HG02870 (cell line): ENCODE results near the gene RARA.

Experiments used
- ATAC-seq: cut with Tn5 transposase; IDR thresholded peaks from one replicate; pipeline ENCODE4 v1.9.1; 2021; ENCODE audit warnings: mild to moderate bottlenecking, moderate library complexity; ENCODE audit not compliant: unreplicated experiment

The RARA gene

DNA sequence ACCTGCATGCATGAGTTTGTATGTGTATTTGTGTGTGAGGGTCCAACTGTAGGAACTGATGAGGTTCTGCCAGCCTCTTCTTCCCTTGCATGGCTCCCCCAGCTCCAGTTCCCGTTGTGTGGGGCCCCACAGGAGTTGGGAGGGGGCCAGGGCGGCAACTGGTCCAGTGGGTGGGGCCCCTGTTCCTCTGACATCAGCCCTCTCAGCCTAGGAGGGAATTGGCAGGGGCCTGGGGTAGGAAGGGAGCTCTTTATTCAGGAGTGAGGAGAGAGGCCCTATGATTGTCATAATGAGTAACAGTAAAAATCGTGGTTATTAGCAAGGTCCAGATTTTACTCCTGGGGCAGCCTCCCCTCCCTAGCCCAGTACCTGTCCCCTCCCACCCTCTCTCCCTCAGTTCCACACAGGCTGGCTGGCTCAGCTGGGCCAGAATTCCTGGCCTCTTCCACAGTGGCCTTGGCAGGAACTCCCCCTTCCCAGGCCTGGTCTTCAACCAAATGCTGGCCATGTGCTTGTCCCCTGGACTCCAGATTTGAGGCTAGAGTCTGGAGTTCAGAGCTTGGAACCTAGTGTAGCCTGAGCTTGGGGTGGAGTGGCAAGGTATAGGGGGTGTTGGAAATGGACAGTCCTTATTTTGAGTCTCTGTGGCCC lies 18.9 kb downstream of the RARA start:
- ATAC-seq: no peak

DNA sequence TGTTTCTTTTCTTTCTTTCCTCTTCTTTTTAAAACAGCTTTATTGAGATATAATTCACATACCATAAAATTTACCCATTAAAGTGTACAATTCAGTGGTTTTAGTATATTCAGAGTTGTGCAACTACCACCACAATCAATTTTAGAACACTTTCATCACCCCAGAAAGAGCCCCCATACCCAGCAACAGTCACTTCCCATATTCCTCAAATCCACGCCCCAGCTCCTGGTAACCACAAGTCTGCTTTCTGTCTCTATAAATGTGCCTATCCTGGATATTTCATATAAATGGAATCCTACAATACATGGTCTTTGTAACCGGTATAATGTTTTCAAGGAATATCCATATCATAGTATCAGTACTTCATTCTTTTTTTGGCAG lies 19.4 kb downstream of the RARA start:
- ATAC-seq: no peak

DNA sequence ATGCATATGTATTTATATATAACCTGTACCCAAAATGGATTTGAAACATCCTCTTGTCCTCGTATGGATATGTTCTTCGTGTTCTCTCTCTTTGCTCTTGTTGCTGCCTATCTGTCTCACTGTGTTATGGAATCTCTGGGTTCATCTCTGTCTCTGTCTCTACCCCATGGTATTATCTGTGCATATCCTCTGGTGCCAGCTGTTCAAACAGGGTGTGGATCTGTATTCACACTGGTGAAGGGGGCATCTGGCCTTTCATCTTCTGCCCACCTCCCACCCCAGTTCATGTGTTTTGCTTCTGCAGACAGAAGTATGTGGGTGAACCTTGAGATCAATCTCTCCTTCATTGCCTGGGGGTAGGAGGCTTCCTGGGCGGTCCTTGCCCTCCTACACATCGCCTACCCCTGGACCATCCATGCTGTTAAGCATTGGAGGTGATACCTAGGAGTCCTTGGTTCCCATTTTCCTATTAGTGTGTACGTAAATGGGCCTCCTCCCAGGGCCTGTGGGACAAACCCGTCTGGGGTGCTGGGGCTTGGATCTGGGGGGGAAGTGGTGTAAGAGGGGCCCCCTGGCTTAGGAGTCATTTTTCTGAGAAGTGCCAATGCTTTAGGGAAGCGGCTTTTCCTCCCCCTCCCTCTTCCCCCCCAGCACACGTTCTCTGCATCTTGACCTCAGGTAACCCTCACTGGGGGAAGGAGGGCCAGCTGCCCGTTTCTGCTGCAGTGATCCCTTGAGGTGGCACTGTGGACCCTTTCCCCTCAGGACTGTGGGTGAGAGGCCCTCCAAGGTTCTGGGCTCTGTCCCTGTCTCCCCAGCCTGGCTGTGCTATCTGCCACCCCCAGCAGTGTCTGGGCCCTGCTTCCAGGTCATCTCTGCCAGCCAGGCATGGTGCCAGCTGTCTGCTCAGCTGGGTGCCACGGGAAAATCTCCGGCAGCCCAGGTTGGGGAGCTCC lies 21.1 kb downstream of the RARA start:
- no peak for ATAC-seq

DNA sequence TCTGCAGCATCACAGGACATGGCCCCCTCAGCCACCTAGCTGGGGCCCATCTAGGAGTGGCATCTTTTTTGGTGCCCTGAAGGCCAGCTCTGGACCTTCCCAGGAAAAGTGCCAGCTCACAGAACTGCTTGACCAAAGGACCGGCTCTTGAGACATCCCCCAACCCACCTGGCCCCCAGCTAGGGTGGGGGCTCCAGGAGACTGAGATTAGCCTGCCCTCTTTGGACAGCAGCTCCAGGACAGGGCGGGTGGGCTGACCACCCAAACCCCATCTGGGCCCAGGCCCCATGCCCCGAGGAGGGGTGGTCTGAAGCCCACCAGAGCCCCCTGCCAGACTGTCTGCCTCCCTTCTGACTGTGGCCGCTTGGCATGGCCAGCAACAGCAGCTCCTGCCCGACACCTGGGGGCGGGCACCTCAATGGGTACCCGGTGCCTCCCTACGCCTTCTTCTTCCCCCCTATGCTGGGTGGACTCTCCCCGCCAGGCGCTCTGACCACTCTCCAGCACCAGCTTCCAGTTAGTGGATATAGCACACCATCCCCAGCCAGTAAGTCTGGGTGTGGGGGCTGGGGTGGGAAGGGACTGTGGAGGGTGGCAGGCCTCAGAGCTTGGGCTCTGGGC lies 22.0 kb downstream of the RARA start:
- ATAC-seq: no peak

DNA sequence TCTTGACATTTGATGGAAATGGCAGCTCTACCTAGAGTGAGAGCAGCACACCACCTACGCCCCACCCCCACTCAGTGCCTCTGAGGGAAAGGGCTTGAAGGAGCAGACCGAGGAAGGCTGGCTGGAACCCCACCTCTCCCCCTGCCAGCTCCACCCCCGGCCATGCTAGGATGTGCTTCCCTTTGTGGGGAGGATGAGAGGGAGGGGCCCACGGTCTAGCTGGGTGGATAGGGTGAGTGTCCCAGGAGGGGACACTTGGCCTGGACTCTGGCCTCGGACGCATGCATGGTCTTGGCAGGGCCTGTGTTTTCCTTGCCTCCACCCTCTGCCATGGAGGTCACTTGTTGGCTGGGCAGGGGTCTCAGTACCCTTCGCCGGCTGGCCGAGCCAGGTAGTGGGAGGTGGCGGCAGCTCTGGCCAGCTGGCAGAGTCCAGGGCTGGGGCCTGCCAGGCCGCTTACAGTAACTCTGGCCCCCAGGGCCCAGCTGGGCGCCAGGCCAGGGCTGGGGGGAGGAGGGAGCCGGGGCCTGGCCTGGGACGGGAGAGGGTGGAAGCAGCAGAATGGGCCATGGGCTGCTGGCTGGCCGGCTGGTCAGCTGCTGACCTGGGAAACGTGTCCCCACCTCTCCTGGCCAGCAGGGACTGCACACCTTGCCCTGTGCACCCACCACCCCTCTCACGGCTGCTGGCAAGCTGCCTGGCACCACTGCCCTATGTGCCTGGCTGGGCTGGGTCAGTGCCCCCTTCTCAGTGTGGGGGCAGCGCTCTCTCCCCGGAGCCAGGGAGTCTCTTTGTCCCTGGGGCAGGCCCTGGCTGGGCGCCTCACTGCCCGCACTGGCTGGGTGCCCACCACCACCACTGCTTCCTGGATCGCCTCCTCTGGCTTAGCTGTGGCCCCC lies 23.0 kb downstream of the RARA start:
- ATAC-seq: no peak

DNA sequence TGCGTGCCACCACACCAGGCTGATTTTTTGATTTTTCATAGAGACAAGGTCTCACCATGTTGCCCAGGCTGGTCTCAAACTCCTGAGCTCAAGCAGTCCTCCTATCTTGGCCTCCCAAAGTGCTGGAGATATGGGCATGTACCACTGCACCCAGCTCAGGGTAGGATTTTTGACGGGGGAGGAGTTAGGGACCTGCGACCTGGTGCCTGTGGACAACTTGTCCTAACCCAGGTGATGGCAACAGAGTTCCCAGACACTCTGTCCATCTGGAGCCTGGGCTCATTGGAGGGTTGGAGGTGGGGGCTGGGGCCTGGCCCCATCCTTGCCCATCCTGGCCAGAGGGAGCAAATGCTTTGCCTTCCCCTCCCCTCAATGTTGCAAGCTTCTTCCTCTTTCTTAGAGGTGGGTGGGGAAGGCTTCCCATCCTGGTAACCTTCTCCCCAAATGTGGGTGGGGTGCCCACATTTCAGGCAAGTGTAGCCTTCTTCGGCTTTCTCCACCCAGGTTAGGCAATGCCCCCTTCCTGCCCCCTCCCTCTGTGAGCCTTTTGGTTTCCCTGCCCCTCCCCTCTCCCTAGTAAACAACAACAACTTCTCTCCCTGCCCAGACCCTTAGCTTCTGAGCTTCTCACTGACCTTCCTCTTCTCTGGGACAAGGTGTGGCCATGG lies 24.9 kb downstream of the RARA start:
- ATAC-seq: no peak

DNA sequence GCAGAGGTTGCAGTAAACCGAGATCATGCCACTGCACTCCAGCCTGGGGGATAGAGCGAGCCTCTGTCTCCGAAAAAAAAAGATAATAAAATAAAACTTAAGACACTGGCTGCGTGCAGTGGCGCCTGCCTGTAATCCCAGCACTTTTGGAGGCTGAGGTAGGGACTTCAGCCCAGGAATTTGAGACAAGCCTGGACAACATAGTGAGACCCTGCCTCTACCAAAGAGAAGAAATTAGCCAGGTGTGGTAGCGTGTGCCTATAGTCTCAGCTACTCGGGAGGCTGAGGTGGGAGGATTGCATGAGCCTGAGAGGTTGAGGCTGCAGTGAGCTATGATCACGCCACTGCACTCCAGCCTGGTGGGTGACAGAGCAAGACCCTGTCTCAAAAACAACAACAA lies 26.6 kb downstream of the RARA start:
- no peak for ATAC-seq

DNA sequence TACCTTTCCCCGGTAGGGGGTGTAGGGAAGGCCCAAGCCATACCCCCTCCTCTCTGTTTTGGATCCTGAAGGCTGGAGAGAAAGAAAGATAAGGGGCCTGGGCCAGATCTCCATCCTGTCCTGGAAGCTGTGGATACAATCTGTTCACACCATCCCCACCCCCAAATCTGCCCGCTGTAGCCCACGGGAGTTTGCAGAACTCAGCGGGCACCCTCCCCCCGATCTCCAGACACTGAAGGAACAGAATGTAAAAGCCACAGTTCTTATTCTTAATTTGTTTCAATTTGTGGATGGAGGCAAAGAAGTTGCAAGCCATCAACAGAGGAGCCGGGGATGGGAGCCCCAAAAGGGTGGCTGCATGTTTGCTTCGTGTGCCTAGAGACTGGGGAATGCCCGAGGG lies 28.4 kb downstream of the RARA start:
- ATAC-seq: no peak

DNA sequence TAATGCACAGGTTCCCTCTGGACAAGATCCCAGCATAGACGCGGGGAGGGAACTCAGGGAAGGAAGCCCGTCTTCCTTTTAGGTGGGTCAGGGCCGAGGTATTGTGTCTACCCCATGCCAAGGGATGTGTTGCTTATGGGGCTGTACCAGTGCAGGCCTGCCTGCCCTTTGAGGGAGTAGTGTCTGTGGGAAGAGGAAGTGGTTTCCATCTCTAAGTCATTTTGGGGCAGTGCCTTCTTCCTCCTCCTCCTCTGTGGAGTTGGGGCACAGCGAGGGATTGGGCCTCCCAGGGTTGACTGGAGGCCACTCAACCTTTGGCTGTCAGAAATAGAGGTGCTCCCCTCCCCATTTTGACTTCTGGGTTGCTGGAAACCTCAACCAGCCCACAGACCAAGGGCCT lies 29.1 kb downstream of the RARA start:
- ATAC-seq: no peak

DNA sequence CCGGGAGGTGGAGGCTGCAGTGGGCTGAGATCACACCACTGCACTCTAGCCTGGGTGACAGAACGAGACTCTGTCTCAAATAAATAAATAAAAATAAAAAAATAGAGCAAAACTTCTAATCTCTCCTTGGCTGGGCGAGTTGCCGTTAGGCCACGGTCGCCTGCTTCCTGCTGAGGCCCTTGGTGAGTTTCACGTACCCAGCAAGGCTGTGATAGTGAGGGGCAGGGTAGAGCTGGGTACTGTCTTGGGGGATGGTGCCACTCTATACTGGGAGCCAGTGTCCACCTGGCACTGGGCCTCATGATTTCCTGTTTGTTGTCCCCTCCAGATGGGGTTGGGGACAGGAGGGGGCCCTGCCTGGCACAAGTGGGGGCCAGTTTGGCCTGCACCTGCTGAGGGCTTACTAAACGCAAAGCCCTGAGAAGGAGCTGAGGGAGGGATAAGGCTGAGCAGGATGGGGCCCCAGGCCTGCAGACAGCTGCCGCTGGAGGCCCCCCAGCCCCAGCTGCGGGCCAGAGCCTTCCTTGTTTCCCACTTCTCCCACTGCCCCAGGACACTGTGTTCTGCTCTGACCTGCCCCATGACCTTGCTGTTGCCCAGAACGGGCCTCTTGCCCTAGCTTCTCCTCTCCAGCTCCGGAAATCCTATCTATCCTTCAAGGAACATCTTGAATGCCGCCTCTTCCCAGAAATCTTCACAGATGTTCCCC lies 30.1 kb downstream of the RARA start:
- no peak for ATAC-seq

DNA sequence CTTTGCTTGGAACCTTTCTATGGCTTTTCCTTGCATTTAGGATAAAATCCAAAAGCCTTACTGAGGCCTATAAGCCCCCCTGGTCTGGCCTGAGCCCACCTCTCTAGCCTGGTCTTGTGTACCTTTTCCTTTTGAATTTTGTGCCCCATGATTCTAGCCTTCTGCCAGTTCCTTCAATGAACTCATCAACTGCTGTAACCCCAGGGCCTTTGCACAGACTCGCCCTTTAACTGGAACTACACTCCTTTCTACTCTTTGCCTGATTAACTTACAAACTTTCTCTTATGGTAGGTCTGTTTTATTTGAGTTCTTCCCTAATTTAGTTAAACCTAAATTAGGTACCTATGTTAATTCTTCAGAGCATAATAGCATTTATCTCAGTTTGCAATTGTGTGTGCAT lies 31.3 kb downstream of the RARA start:
- ATAC-seq: no peak

DNA sequence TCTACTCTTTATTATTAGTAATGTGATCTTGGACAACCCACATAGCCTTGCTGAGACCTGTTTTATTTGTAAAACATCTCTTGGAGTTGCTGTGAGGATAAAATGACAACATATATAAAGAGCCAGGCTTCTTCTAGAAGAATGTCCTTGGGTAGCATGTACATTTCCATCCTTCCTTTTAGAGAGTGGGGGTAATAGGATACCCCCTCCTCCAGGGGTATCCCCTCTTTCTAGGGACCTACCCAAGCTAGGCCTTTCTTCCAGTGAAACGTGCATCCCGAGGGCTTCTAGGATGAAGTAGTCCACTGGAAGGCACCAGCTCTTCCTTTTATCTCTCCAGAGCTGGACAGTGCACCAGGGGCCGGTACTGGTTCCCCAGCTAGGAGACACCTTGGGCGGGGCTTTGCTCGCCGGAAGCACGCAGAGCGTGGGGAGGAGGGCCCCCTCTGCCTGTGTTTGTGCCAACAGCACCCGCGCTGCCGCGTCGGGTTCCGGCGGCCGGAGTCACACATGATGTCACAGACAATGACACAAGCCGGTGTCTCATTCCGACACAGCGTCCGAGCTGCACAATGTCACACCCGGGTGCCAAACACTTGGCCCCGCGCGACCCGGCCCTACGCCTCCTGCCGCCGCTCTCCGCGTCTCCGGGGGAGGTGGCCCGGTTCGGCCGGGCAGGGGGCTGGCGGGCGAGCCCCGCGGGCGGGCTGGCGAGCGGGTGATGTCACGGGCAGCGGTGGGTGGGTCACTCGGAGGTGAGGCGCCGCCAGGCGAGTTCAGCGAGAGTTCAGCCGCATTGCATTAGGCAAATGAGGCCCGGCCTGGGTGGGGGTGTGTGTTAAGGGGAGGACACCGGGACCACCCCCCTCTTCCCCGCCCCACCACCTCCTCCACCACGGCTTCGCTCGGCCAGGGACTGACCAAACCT lies 32.2 kb downstream of the RARA start:
- ATAC-seq: peak; percentile 63

DNA sequence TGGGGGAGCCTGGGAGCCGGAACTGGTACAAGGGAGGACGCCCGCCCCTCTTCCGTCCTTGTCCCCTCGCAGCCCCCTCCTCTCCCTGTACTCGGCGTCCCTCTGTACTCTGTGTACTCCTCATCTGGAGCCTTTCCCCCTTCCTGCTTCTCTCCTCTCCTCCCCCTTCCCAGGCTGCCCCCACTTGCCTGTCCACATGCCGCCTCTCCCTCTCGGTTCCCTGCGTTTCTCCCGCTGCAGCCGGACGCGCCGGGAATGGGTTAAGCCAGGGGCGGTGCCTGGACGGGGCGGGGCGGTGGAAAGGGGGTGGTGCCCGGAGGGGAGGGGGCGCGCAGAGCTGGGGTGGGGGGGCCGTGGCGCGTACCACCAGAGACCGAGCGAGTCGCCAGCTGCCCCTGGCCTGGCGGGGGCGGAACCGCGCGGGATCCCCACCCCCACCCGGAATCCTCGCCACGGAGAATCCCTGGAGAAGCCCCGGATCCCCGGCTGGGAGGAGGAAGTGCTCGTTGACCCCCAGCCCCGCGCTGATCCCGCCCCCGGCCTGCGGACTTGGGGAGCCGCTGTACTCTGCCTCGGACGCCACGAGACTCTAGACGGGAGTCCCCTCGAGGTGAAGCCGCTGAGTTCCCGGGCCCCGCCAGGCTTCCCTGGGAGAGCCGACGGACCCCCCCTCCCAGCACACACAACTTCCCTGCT lies 33.0 kb downstream of the RARA start:
- ATAC-seq: no peak

DNA sequence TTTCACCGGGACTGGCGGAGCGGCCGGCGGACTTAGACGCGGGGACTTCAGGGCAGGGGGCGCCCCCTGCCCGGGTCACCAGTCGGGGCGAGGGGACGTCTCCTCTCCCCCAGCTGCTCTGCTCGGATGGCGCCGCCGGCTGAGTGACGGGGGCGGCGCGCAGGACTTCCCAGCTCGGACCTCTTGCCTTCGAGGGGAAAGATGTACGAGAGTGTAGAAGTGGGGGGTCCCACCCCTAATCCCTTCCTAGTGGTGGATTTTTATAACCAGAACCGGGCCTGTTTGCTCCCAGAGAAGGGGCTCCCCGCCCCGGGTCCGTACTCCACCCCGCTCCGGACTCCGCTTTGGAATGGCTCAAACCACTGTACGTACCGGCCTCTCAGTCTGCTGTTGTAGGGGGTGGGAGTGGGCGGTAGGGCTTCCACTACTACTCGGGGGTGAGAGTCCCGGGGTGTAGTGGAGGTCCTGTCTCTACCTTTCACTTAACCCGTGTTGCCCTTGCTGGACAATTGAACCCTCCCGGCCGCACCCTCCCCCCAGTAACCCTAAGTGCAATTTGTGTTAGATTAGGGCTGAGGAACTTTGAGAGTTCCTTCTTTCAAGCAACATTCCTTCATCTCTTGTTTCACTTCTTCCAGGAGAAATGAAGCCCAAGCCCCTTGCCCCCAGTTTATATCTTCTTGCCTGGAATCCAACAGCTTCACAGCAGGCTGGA lies 33.7 kb downstream of the RARA start:
- ATAC-seq: no peak

DNA sequence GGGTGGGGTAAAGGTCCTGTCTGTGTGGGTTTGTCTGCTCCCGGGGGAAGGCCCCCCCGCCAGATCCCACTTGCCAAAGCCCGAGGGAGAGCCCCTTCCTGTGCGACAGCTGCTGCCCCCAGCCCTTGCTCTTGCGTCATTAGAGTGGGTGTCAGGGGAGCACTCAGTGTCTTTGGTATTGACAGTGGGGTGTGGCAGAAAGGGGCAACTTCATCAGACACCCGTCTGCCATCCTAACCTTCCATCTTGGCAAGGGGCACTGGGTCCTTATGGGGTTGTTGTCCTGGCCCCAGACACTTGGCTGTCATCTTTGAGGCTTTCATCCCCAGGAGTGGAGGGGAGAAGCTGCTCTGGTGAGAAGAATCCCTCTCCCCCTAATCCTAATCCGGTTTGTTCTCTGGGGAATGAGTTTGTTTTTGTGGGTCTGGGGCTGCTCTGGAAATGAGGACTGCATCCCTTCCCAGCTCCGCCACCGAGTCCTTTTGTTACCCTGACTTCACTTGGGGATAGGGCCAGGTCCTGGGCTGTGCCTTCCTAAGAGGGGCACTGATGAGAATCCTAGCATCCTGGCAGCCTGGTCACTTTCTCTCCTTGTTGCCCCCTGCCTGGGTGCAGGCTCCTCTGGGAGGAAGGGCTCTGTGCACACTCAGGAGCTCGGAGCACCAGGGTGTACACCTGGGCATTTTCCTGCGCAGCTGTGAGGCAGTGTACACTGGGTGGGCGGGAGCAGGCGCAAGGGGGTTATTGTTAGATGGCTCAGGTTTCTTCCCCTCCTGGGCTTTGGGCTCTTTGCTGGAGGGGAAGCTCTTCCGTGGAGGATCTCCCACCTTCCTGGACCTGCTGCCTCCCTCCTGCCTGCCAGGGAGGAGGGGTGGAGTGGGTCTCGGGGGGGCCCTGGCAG lies 34.5 kb downstream of the RARA start:
- ATAC-seq: no peak

DNA sequence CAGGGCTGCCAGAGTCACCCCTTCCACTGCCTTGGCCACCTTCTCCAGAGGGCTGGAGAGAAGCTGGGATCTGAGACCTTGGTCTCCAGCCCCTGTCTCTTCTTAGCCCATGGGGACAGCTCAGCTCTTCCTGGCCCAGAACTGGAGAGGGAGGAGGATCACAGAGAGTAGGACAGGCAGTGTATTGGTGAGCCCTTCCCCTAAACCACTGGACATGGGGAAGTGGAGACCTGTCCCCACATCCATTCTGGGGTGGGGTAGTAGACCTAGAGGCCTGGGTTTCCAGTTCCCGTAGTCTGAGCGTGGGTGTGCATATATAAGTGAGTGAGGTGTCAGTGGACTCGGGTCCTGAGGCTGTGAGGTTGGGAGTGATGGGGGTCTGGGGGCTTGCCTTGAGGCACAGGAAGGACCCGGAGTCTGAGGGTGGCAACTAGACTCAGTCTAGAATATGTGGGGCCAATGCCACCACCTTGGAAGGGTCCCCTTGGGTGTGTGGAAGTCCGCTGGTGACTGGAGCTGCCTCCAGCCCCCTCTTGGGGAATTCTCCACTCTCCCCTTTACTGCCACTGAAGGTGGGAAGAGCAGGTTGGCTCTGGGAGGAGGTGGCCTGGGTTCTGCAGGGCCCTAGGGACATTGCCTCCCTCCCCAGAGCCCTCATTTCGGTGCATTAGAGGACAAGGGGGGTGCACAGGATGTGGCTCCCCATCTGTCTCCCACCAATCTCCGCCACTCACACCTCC lies 35.6 kb downstream of the RARA start:
- ATAC-seq: no peak
